Endothelial cell of umbilical vein (primary cell): ENCODE results near the gene ATF5. TPM values are rescaled to one million over a fixed set of nuclear protein-coding genes. Genes with fewer than 3 reads are reported as not detected.
A peak's percentile ranks its signal among the peaks of the same experiment; 100 is the strongest.

Experiments used
- BruUV-seq: library from RNA; stranded (reverse); fragments of 400-500 nt; replicated peaks from 2 replicates; lab custom pipeline; 2021; lab: Mats Ljungman, UMichigan
- CTCF ChIA-PET: fragments of 300-600, 350-600 bp; sonication (Branson Sonifier 250); formaldehyde crosslinking; loops from one replicate; lab custom pipeline; 2021; ENCODE audit warnings: antibody characterized with exemption, inconsistent platforms; lab: Charles Lee
- POLR2A ChIA-PET: fragments of 300-600, 350-600 bp; sonication (Branson Sonifier 250); formaldehyde crosslinking; loops from one replicate; lab custom pipeline; 2021; ENCODE audit warnings: antibody characterized with exemption, inconsistent platforms; lab: Charles Lee
- DNase-seq: peaks from one replicate; pipeline ENCODE4 v3.0.0-alpha.2; 2011; ENCODE audit warnings: low read depth, low spot score
- FAIRE-seq: peaks from 2 replicates; lab custom pipeline; 2011; peaks lifted over from hg19 to GRCh38; lab: Jason Lieb, UNC
- H2AFZ ChIP-seq: 2 replicates; pipeline ENCODE4 v1.6.0; 2012; ENCODE audit warnings: low read depth, low read length, control low read depth, inconsistent platforms
- H3K27ac ChIP-seq: 2 replicates; pipeline ENCODE4 v1.5.1; 2011; ENCODE audit warnings: low read depth, mild to moderate bottlenecking, control low read depth, low read length, moderate library complexity; ENCODE audit not compliant: insufficient read depth
- H3K27me3 ChIP-seq, 2 experiments: 2 replicates each; pipeline versions ENCODE4 v1.6.0 to v1.6.1; 2011; ENCODE audit warnings: low read length in 2 of 2, mixed read lengths in 1 of 2; ENCODE audit not compliant: control insufficient read depth in 2 of 2, insufficient read depth in 2 of 2
- H3K36me3 ChIP-seq, 2 experiments: 2 replicates in 1 of 2; 3 replicates in 1 of 2; pipeline ENCODE4 v1.5.1; 2011; ENCODE audit warnings: low read length in 2 of 2, mild to moderate bottlenecking in 1 of 2, moderate library complexity in 1 of 2; ENCODE audit not compliant: control insufficient read depth in 2 of 2, insufficient read depth in 2 of 2; ENCODE audit errors: extremely low read depth in 1 of 2
- H3K4me1 ChIP-seq: 3 replicates; pipeline ENCODE4 v1.5.1; 2011; ENCODE audit warnings: mild to moderate bottlenecking, low read length; ENCODE audit not compliant: control insufficient read depth, insufficient read depth; ENCODE audit errors: extremely low read depth
- H3K4me2 ChIP-seq: 2 replicates; pipeline ENCODE4 v1.6.1; 2011; ENCODE audit warnings: low read length, control low read depth, mixed read lengths; ENCODE audit not compliant: insufficient read depth
- H3K4me3 ChIP-seq, 3 experiments: fragments of 200-600 bp in 1 of 3; sonication (generic), shearing (Covaris generic) in 1 of 3; replicated peaks in 1 of 3; 2 replicates each; pipeline ENCODE4 v1.5.1; 2011 to 2016; ENCODE audit warnings: control low read depth in 3 of 3, low read length in 3 of 3, mild to moderate bottlenecking in 2 of 3, inconsistent platforms in 1 of 3, low read depth in 1 of 3, moderate library complexity in 1 of 3; ENCODE audit not compliant: insufficient read depth in 1 of 3
- H3K79me2 ChIP-seq: 2 replicates; pipeline ENCODE4 v1.6.0; 2012; ENCODE audit warnings: low read length, inconsistent platforms; ENCODE audit not compliant: control insufficient read depth, insufficient read depth
- H3K9ac ChIP-seq: replicated peaks from 2 replicates; pipeline ENCODE3; 2011; ENCODE audit warnings: low read length, control low read depth; ENCODE audit not compliant: insufficient read depth; ENCODE audit errors: extremely low read depth
- H3K9me1 ChIP-seq: replicated peaks from 3 replicates; pipeline ENCODE4 v1.6.0; 2011; ENCODE audit warnings: mild to moderate bottlenecking, low read length; ENCODE audit not compliant: control insufficient read depth, insufficient read depth; ENCODE audit errors: extremely low read depth
- H3K9me3 ChIP-seq: replicated peaks from 2 replicates; pipeline ENCODE4 v1.5.1; 2012; ENCODE audit warnings: low read length, inconsistent platforms; ENCODE audit not compliant: control insufficient read depth, insufficient read depth
- H4K20me1 ChIP-seq: replicated peaks from 2 replicates; pipeline ENCODE3; 2011; ENCODE audit warnings: mild to moderate bottlenecking, low read length; ENCODE audit not compliant: control insufficient read depth, insufficient read depth; ENCODE audit errors: extremely low read depth
- EZH2 ChIP-seq: IDR thresholded peaks from 2 replicates; pipeline ENCODE4 v1.6.1; 2012; ENCODE audit warnings: borderline replicate concordance, low read depth, mild to moderate bottlenecking, moderate library complexity, low read length, inconsistent platforms; ENCODE audit not compliant: severe bottlenecking
- FOS ChIP-seq: IDR thresholded peaks from 2 replicates; pipeline ENCODE4 v1.6.1; 2011; ENCODE audit warnings: mild to moderate bottlenecking, low read length, moderate library complexity, borderline replicate concordance; ENCODE audit not compliant: insufficient read depth
- GATA2 ChIP-seq: IDR thresholded peaks from 2 replicates; pipeline ENCODE4 v1.7.0; 2011; ENCODE audit warnings: low read depth, mild to moderate bottlenecking, moderate library complexity, mixed read lengths, low read length; ENCODE audit not compliant: insufficient read length, insufficient read depth
- JUN ChIP-seq: IDR thresholded peaks from 2 replicates; pipeline ENCODE4 v1.6.1; 2011; ENCODE audit warnings: borderline replicate concordance, low read depth; ENCODE audit not compliant: insufficient read length, insufficient read depth
- MAX ChIP-seq: IDR thresholded peaks from 2 replicates; pipeline ENCODE4 v1.6.1; 2011; ENCODE audit not compliant: insufficient read depth, insufficient read length
- MYC ChIP-seq: IDR thresholded peaks from one replicate; pipeline ENCODE4 v1.6.1; 2011; ENCODE audit warnings: mild to moderate bottlenecking, low read depth, low read length
- POLR2A ChIP-seq: IDR thresholded peaks from 2 replicates; pipeline ENCODE4 v1.6.1; 2012; ENCODE audit warnings: low read depth, mild to moderate bottlenecking, control low read depth, low read length
- POLR2AphosphoS5 ChIP-seq: IDR thresholded peaks from 2 replicates; pipeline ENCODE4 v1.6.1; 2012; ENCODE audit warnings: low read depth, mild to moderate bottlenecking, control low read depth, low read length, moderate library complexity; ENCODE audit not compliant: insufficient read depth
- dilution Hi-C: fragments of 300-500 bp; cut with MboI; formaldehyde crosslinking; loops from one replicate; pipeline ENCODE4 v1.15.0; 2019; ENCODE audit warnings: low sequenced_read_pairs; ENCODE audit not compliant: extremely low pct_ligation_motif_present
- intact Hi-C: fragments of 100-400 bp; cut with micrococcal nuclease; formaldehyde crosslinking; loops from one replicate; pipeline ENCODE4 v1.10.0; 2022
- polyA plus RNA-seq, 4 experiments: library from polyadenylated mRNA; depleted of rRNA in 3 of 4; stranded (reverse) in 3 of 4; unstranded in 1 of 4; fragments of >200 nt; gene quantifications; 2 replicates each; pipeline versions ENCODE4 v1.2.1 to v1.2.3, GENCODE V29; 2011 to 2012; ENCODE audit warnings: missing spikeins in 1 of 4
- total RNA-seq: library from RNA; stranded (reverse); gene quantifications from 2 replicates; pipeline ENCODE4 v1.2.3, GENCODE V29; 2021
- TF ChIP-seq, protein P1 (sequence below), 2 donors: IDR thresholded peaks; 1 replicate in 1 of 2; 2 replicates in 1 of 2; pipeline ENCODE4 v1.5.1; 2011; ENCODE audit warnings: low read length in 2 of 2, mild to moderate bottlenecking in 2 of 2, moderate library complexity in 2 of 2, control low read depth in 1 of 2, inconsistent platforms in 1 of 2, low read depth in 1 of 2; ENCODE audit not compliant: insufficient read depth in 1 of 2; ENCODE audit errors: extremely low read depth in 1 of 2

Gene ATF5
- total and polyA plus RNA-seq, 2 donors (not counting 3 experiments of a cell fraction or from before 2014, with no cell fraction given) = 23.2 to 46.0 TPM

- peaks cover 82% of the 10 kb centered on the region for H3K79me2 ChIP-seq
- POLR2A ChIA-PET = no interaction called here
- no peaks in the 10 kb centered on the region for H3K27me3 ChIP-seq
Observed at GRCh38 chr19:49925486-49925885, 3.5 kb upstream of the ATF5 start.

More at GRCh38 chr19:49925486-49925885, 3.5 kb upstream of the ATF5 start:
- dilution Hi-C loops (no loop called here), intact Hi-C loops (no loop called here)
- FAIRE-seq (peak; percentile 55), DNase-seq (no peak)
- H3K9me3 ChIP-seq = no peaks in the 10 kb centered on the region
- no TSS peak for BruUV-seq
- H4K20me1 ChIP-seq = no peaks in the 10 kb centered on the region
- H3K27ac ChIP-seq = no peak overlapping the region
- CTCF ChIA-PET = no interaction called here
- H3K4me3 ChIP-seq = no peak overlapping the region
- peaks cover 10% of the 10 kb centered on the region for H3K4me1 ChIP-seq
- no peak overlapping the region for H2AFZ ChIP-seq
- H3K36me3 ChIP-seq = peaks cover 6 to 25% of the 10 kb centered on the region in 2 experiments
- TF ChIP-seq FOS = no peak
- no peak for TF ChIP-seq JUN
- TF ChIP-seq MAX = no peak
- TF ChIP-seq POLR2A = no peak
- TF ChIP-seq MYC = no peak
- TF ChIP-seq, protein P1, sequence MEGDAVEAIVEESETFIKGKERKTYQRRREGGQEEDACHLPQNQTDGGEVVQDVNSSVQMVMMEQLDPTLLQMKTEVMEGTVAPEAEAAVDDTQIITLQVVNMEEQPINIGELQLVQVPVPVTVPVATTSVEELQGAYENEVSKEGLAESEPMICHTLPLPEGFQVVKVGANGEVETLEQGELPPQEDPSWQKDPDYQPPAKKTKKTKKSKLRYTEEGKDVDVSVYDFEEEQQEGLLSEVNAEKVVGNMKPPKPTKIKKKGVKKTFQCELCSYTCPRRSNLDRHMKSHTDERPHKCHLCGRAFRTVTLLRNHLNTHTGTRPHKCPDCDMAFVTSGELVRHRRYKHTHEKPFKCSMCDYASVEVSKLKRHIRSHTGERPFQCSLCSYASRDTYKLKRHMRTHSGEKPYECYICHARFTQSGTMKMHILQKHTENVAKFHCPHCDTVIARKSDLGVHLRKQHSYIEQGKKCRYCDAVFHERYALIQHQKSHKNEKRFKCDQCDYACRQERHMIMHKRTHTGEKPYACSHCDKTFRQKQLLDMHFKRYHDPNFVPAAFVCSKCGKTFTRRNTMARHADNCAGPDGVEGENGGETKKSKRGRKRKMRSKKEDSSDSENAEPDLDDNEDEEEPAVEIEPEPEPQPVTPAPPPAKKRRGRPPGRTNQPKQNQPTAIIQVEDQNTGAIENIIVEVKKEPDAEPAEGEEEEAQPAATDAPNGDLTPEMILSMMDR (IDR thresholded peaks at IDR 0.05; ENCODE audit: extremely low read depth in 1 of 2, insufficient read depth in 1 of 2, low read depth in 1 of 2, low read length in 2 of 2) = no peak
- TF ChIP-seq EZH2 = no peak
- no peak for TF ChIP-seq POLR2AphosphoS5
- no peak for TF ChIP-seq GATA2
- H3K4me2 ChIP-seq = no peak overlapping the region
- no peak overlapping the region for H3K9ac ChIP-seq
- no peaks in the 10 kb centered on the region for H3K9me1 ChIP-seq
